Measurements from ENCODE around the gene SCUBE2. TPM values are rescaled to one million over a fixed set of nuclear protein-coding genes. Genes with fewer than 3 reads are reported as not detected.

The SCUBE2 gene
- total RNA-seq, 1 experiment from 2014 or later: 3.1 TPM

DNA sequence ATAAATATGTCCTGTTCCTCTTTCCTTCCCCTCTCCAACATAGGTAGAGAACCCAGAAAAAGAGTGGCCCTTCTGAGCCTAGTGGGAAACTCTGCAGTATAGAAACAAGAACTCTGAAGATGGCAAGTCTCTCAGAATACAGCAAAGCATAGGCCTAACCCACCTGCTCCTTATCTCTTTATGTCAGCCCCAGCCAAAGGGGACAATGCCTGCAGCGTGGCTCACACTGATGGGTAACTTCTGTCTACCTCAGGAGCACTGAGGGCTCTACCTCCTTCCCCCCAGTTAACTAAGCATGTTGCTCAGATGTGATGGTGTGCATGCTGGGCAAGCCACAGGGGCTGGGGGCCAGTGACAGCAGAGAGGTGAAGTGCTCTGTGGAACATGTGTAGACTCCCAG is 82.7 kb downstream of the SCUBE2 start:
- H3K27ac Mint-ChIP-seq (ENCODE audit: unreplicated experiment): no peak overlapping the region
- peaks cover 3% of the 10 kb centered on the region; the same call in 1 of the 2 replicates for H3K4me1 ChIP-seq
- H3K36me3 ChIP-seq (ENCODE audit: control insufficient read depth, insufficient read depth, low read length): no peaks in the 10 kb centered on the region
- TF ChIP-seq, protein P1, sequence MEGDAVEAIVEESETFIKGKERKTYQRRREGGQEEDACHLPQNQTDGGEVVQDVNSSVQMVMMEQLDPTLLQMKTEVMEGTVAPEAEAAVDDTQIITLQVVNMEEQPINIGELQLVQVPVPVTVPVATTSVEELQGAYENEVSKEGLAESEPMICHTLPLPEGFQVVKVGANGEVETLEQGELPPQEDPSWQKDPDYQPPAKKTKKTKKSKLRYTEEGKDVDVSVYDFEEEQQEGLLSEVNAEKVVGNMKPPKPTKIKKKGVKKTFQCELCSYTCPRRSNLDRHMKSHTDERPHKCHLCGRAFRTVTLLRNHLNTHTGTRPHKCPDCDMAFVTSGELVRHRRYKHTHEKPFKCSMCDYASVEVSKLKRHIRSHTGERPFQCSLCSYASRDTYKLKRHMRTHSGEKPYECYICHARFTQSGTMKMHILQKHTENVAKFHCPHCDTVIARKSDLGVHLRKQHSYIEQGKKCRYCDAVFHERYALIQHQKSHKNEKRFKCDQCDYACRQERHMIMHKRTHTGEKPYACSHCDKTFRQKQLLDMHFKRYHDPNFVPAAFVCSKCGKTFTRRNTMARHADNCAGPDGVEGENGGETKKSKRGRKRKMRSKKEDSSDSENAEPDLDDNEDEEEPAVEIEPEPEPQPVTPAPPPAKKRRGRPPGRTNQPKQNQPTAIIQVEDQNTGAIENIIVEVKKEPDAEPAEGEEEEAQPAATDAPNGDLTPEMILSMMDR (IDR thresholded peaks at IDR 0.05; ENCODE audit: insufficient read depth in 1 of 2, low read depth in 1 of 2, low read length in 1 of 2, severe bottlenecking in 1 of 2, unreplicated experiment in 1 of 2): no peak
- CTCF ChIA-PET: no interaction called here
- H3K4me3 ChIP-seq (ENCODE audit: low read depth, low read length): no peak overlapping the region
- H3K4me1 Mint-ChIP-seq (ENCODE audit: low read depth, unreplicated experiment): no peaks in the 10 kb centered on the region
- peaks cover 8% of the 10 kb centered on the region for H3K27me3 Mint-ChIP-seq (ENCODE audit: insufficient read depth, unreplicated experiment)
- intact Hi-C loops (cut with micrococcal nuclease; ENCODE audit: unreplicated experiment): no loop called here
- BruUV-seq (replicated peaks): no TSS peak
- H3K27me3 ChIP-seq (replicated peaks; ENCODE audit: control insufficient read depth, insufficient read depth, low read length): no peaks in the 10 kb centered on the region
- no peak overlapping the region for H3K4me3 Mint-ChIP-seq (ENCODE audit: unreplicated experiment)
- H3K36me3 Mint-ChIP-seq (ENCODE audit: insufficient read depth, unreplicated experiment): peaks cover 2% of the 10 kb centered on the region
- DNase-seq: no peak
- H3K9me3 Mint-ChIP-seq (ENCODE audit: unreplicated experiment): no peaks in the 10 kb centered on the region
- POLR2A ChIA-PET: no interaction called here
- no peaks in the 10 kb centered on the region; the same call in 1 of the 2 replicates for H3K9me3 ChIP-seq

DNA sequence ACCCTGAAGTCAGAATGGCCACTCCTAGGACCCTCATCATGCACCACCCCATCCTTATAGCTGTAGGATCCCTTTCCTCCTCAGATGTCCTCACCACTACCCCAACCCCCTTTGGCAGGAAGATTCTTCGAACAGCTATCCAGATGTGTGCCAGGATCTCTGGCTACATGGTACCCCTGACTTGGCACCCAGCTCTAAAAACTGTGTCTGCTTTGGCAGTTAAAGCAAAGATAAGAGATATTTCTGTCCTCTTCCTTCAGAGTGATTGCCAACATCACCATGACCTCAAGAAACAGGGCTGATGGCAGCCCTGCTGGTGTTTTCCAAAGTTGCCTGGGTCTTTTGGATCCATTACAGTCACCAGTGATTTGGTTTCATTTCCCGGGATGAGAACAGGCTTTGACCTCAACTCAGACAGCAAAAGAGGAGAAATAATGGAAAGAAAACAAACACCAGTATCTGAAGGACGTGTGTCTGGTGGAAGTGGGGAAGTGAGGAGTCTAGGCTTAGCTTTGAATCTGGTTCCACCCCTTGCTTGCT is 83.3 kb downstream of the SCUBE2 start:
- no TSS peak for BruUV-seq (replicated peaks)
- Mint-ChIP-seq H3K9me3 (ENCODE audit: unreplicated experiment) (no peaks in the 10 kb centered on the region), H3K4me3 (ENCODE audit: unreplicated experiment) (no peak overlapping the region), H3K27ac (ENCODE audit: unreplicated experiment) (no peak overlapping the region), H3K4me1 (ENCODE audit: low read depth, unreplicated experiment) (no peaks in the 10 kb centered on the region), H3K27me3 (ENCODE audit: insufficient read depth, unreplicated experiment) (peaks cover 8% of the 10 kb centered on the region), H3K36me3 (ENCODE audit: insufficient read depth, unreplicated experiment) (peaks cover 8% of the 10 kb centered on the region)
- peaks cover 5% of the 10 kb centered on the region; the same call in 1 of the 2 replicates for H3K4me1 ChIP-seq
- H3K9me3 ChIP-seq: no peaks in the 10 kb centered on the region; the same call in 1 of the 2 replicates
- no peaks in the 10 kb centered on the region for H3K27me3 ChIP-seq (replicated peaks; ENCODE audit: control insufficient read depth, insufficient read depth, low read length)
- H3K36me3 ChIP-seq (ENCODE audit: control insufficient read depth, insufficient read depth, low read length): no peaks in the 10 kb centered on the region
- H3K4me3 ChIP-seq (ENCODE audit: low read depth, low read length): no peak overlapping the region
- TF ChIP-seq, protein P1 (IDR thresholded peaks at IDR 0.05; ENCODE audit: insufficient read depth in 1 of 2, low read depth in 1 of 2, low read length in 1 of 2, severe bottlenecking in 1 of 2, unreplicated experiment in 1 of 2): no peak
- CTCF ChIA-PET: no interaction called here
- intact Hi-C loops (cut with micrococcal nuclease; ENCODE audit: unreplicated experiment): no loop called here
- no peak for DNase-seq
- POLR2A ChIA-PET: no interaction called here

DNA sequence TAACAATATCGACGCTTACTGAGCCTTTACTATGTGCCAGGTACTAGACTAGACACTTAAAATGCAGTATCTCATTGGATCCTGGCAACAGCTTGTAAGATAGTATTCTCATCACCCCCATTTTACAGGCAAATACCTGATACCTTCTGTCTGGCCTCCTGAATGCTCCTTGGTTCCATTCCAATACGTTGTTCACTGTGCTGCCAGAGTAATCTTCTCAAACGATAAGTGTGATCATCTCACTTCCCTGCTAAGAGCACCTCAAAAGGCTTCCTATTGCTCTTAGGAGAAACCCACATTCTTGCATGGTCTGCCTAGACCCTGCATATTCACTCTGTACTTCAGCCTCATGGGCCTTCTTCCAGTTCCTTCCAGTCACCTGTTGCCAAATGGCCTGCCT is 86.3 kb downstream of the SCUBE2 start:
- intact Hi-C loops (cut with micrococcal nuclease; ENCODE audit: unreplicated experiment): no loop called here
- peaks cover 8% of the 10 kb centered on the region for H3K36me3 Mint-ChIP-seq (ENCODE audit: insufficient read depth, unreplicated experiment)
- Histone ChIP-seq H3K27me3 (replicated peaks; ENCODE audit: control insufficient read depth, insufficient read depth, low read length) (no peaks in the 10 kb centered on the region; the same call in 1 of the 2 replicates), H3K4me3 (ENCODE audit: low read depth, low read length) (no peak overlapping the region), H3K9me3 (no peaks in the 10 kb centered on the region; the same call in 1 of the 2 replicates), H3K36me3 (ENCODE audit: control insufficient read depth, insufficient read depth, low read length) (no peaks in the 10 kb centered on the region), H3K4me1 (peaks cover 11% of the 10 kb centered on the region; the same call in 1 of the 2 replicates)
- no TSS peak for BruUV-seq (replicated peaks)
- ChIA-PET POLR2A (no interaction called here), CTCF (interaction anchor here (2.4 kb wide), 1 partner anchor 11 kb away, joined by 11 read pairs; no protein-coding TSS in a partner anchor)
- TF ChIP-seq, protein P1 (IDR thresholded peaks at IDR 0.05; ENCODE audit: insufficient read depth in 1 of 2, low read depth in 1 of 2, low read length in 1 of 2, severe bottlenecking in 1 of 2, unreplicated experiment in 1 of 2): no peak
- peaks cover 6% of the 10 kb centered on the region for H3K27me3 Mint-ChIP-seq (ENCODE audit: insufficient read depth, unreplicated experiment)
- H3K4me3 Mint-ChIP-seq (ENCODE audit: unreplicated experiment): peak overlapping the region; percentile 65
- no peaks in the 10 kb centered on the region for H3K4me1 Mint-ChIP-seq (ENCODE audit: low read depth, unreplicated experiment)
- no peak for DNase-seq
- H3K27ac Mint-ChIP-seq (ENCODE audit: unreplicated experiment): no peak overlapping the region
- H3K9me3 Mint-ChIP-seq (ENCODE audit: unreplicated experiment): no peaks in the 10 kb centered on the region

Data from Caco-2 (cell line).